Activated CD4-positive, alpha-beta T cell treated with anti-CD3 and anti-CD28 coated beads, Interleukin-2, Interleukin-6, amounts not matched to agents 100 ng/mL and 50 ng/mL, durations not matched to agents 16 hours and 8 hours (primary cell): ENCODE measurements around the gene AGL.
"Not testable (repeated sequence)": the region's sequence is repeated elsewhere in the genome, so short reads cannot be mapped to it uniquely, and the experiment has no call there.

Source experiments
- DNase-seq: peaks from one replicate; pipeline ENCODE4 v3.0.0-alpha.2; 2020

AGL gene

DNA sequence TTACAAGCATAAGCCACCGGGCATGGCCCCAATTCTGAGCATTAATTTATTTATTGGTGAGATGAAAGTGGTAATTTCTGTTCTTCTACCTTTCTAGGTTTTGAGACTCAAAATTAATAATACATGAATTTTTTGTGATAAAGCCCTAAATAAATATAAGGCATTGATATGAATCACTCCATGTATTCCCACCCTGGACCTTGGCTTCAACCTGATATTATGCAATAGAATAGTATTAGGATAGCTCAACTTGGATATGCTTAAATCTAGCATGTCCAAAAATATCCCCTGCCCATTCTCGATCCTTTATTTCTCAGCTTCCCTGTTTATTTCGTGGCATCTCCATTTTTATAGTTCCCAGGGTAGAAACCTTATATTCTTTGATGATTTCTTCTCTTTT, 2.5 kb downstream of the AGL start:
- DNase-seq: no peak

GRCh38 chr1:99855914-99856450, 5.8 kb downstream of the AGL start:
- DNase-seq: no peak

DNA sequence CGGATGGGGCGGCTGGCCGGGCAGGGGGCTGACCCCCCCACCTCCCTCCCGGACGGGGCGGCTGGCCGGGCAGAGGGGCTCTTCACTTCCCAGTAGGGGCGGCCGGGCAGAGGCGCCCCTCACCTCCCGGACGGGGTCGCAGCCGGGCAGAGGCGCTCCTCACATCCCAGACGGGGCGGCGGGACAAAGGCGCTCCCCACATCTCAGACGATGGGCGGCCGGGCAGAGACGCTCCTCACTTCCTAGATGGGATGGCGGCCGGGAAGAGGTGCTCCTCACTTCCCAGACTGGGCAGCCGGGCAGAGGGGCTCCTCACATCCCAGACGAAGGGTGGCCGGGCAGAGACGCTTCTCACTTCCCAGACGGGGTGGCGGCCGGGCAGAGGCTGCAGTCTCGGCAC, 6.9 kb downstream of the AGL start:
- DNase-seq: not testable (repeated sequence)

GRCh38 chr1:99858286-99858685, 8.1 kb downstream of the AGL start:
- DNase-seq: no peak

GRCh38 chr1:99858881-99859280, 8.7 kb downstream of the AGL start:
- no peak for DNase-seq

- DNase-seq: no peak
These were observed 10.5 kb downstream of the AGL start for GRCh38 chr1:99860703-99861102.

- DNase-seq: no peak
These were observed 17.5 kb downstream of the AGL start for GRCh38 chr1:99867682-99868081.

DNA sequence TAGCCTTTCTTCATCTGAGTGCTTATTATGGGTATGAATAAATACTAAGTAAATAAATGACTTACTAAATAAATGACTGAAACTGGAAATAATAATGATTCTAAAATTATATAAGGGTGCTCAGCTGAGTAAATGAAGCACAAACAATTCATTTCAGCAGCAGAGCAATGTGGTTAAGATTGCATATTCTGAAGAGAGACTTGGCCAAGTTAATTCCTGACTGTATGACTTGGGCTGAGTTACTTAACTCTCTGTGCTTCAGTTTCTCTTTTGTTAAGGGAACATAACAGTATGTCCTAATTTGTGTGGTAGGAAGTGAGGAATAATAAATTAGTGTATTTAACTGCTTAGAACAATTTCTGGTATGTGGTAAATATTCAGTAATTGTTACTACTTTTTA, 19.1 kb downstream of the AGL start:
- no peak for DNase-seq

GRCh38 chr1:99869723-99870122, 19.6 kb downstream of the AGL start:
- no peak for DNase-seq

GRCh38 chr1:99872063-99872462, 21.9 kb downstream of the AGL start:
- no peak for DNase-seq

GRCh38 chr1:99877568-99877967, 27.4 kb downstream of the AGL start:
- no peak for DNase-seq

- no peak for DNase-seq
These were observed 36.0 kb downstream of the AGL start for GRCh38 chr1:99886179-99886578.

DNA sequence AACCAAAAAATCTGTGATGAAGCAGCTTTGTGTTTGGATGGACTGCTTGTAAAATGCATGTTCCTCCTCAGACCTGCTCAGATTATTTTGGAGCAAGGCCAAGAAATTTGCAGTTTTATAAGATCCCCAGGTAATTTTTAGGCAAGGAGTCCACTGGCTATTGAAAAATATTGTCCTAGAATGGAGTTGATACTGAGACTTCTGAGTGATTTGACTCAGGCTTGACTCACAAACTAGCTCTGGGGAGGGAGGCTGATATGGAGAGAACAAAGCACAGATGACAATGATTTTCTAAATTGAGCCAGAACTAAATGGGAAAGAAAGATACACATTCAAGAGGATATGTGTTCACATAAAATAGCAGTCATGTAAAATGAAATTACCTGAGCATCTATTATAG, 36.7 kb downstream of the AGL start:
- DNase-seq: no peak

DNA sequence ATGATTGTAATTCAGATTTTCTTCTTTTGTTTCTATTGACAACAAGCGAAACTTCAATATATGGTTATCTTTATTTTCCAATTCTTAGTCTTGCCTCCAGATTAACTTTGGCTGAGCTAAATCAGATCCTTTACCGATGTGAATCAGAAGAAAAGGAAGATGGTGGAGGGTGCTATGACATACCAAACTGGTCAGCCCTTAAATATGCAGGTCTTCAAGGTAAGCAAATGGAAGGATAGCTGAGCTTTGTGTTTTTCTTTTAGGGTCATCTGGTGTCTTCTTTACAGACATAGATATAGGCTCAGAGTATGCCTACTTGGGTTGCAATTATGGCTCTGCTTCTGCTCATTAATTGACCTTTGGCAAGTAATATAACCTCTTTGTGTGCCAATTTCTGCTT, 37.7 kb downstream of the AGL start:
- DNase-seq: no peak

DNA sequence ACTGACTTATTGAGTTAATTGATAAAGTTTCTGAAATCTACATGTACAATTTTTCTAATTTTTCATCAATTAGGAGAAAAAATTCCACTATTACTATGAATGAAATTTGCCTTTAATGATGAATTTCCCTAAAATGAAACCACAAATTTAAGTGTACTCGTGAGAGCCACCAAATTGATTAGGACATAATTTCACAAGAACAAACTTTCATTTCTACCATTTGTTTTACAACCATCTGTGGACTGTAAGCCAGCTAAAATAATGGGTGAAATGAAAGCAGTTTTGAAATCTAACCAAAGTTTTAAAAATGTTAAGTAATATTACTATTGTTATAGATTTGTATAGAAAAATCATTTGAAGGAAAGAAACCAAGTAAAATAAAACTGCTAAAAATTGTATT, 41.8 kb downstream of the AGL start:
- no peak for DNase-seq

- DNase-seq: not testable (repeated sequence)
These were observed 53.1 kb downstream of the AGL start for GRCh38 chr1:99903278-99903677.

DNA sequence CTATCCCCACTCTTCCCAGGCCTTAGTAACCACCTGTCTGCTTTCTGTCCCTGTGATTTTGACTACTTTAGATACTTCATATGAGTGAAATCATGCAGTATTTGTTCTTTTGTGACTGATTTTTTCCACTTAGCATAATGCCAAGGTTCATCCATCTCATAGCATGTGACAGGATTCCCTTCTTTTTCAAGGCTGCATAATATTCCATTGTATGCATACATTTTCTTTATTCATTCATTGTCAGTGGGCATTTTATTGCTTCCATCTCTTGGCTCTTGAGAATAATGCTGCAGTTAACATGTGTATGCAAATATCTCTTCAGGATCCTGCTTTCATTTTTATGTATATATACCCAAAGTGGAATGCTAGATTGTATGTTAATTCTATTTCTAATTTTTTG, 56.4 kb downstream of the AGL start:
- DNase-seq: no peak

- DNase-seq: no peak
These were observed 67.1 kb downstream of the AGL start for GRCh38 chr1:99917214-99917613.

GRCh38 chr1:99919220-99919619, 69.1 kb downstream of the AGL start:
- no peak for DNase-seq

DNA sequence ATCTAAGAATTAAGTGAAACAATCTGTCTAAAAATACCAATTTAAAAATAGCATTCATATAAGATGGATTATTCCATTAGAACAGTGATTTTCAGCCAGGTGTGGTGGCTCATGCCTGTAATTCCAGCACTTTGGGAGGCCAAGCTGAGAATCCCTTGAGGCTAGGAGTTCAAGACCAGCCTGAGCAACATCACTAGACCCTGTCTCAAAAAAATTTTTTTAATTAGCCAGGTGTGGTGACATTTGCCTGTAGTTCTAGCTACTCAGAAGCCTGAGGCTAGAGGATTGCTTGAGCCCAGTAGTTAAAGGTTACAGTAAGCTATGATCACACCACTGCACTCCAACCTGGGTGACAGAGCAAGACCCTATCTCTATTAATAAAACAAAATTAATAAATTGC, 84.6 kb downstream of the AGL start:
- DNase-seq: no peak

DNA sequence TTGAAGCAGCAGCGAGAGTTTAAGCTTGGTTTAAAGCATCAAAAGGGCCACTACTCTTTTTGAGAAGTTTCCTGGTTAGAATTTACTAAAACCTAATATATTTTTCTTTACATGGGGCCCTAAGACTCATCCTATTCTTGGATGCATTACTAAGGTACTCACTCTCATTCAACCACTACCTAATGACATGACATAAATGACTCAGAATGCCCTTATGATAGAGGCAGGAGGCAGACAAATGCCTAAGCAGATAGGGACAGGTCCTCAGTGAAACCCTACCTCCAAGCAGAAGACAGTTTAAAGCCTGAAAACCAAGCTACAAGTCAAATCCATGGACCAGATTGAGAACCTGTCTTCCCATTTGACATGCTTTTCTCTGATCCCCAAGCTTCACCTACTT, 85.4 kb downstream of the AGL start:
- DNase-seq: no peak

DNA sequence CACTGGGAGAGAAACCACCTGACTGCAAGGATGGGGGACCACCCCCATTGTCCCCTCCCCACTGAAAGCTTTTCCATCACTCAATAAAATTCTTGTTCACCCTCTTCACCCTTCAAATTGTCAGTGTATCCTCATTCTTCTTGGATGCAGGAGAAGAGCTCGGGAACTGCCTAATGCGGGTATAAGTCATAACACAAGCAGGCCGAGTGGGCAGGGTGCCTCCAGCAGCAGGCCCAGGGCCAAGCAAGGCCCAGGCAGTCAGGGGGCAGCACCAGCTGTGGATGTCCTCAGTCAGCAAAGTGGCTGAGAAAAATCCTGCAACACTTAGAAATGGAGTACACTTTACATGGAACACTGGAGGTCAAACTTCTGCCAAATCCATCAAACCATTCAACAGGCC, 85.9 kb downstream of the AGL start:
- DNase-seq: no peak

DNA sequence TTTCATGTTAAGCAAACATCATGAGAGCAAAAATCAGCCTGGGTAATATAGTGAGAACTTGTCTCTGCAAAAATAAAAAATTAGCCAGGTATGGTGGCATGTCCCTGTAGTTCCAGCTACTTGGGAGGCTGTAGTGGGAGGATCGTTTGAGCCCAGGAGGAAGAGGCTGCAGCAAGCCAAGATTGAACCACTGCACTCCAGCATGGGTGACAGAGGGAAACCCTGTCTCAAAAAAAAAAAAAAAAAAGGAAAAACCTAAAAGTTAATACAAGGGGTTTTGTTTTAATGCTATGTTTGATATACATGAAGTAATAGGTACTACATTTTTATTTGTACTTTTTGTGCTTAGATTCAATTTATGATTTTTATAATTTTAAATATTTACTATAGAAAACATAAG, 92.6 kb downstream of the AGL start:
- no peak for DNase-seq

DNA sequence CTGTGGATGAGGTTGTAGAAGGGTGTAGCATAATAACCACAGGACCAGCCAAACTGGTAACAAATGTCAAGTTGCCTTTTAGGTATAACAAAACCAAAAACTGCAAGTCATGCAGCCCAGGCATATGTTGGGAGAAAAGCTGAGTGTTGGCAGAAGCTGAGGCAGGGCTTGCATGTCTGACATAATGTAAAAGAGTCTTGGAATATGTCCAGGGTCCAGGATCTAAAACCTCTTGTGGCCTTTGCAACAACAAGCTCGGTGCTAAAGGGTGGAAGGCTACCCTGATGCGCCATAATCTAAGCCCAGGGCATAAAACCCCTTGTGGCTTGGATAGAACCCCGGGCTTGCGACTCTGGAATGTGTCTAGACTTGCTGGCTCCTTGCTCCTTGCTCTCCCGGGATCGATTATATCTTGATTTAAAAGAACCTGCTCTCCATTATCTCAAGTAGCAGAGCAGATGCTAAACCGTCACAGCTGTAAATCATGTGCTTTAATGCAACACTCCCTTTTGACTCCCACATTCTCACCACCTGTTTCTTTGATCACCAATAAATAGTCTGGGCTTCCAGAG, 93.1 kb downstream of the AGL start:
- no peak for DNase-seq

DNA sequence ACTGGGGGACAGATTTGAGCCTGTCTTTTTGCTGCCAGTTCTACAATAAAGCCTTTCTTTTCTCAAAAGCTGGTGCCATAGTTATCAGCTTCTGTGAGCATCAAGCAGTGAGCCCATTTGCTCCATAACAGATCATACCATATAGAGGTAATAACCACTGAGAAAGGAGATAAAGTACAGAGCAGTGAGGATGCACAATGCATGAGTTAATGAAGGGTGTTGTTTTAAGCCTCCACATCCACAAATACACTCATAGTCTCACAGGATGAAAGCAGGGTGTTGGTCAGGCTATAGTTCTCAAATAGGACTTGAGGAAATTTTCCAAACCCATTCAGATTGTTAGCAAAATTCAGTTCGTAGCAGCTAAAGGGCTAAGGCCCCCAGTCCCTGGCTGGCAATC, 94.0 kb downstream of the AGL start:
- no peak for DNase-seq

DNA sequence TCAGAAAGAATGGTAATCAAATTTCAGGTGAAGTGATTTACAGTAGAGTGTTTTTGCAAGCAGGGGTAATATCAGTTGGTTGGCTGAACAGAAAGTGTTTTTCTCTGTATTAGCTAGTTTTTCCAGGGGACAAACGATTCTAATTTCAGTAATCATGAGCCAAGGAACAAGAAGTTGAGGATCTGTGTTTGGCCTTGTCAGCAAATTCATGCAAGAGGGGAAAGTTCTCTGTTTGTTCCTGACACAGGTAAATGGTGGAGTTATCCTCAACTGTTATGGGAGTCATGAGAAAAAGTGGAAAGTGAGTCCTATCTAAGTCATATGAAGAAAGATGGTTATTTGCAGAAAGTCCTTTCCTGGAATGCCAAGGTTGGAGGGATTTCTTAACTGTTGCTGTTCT, 95.0 kb downstream of the AGL start:
- DNase-seq: no peak
